AG09309 (cell line): ENCODE data around the gene PLCL2.

Experiments
- DNase-seq: peaks from one replicate; pipeline ENCODE4 v3.0.0-alpha.2; 2010; ENCODE audit warnings: low read depth
- H3K4me3 ChIP-seq: 2 replicates; pipeline ENCODE4 v1.5.1; 2011; ENCODE audit warnings: mild to moderate bottlenecking, low read depth, low read length, moderate library complexity; ENCODE audit not compliant: control insufficient read depth
- TF ChIP-seq, protein P1 (sequence below): IDR thresholded peaks from 2 replicates; pipeline ENCODE4 v1.5.1; 2011; ENCODE audit warnings: mild to moderate bottlenecking, low read depth, low read length, inconsistent platforms; ENCODE audit not compliant: insufficient read depth, control insufficient read depth; ENCODE audit errors: missing control alignments

Gene PLCL2

DNA sequence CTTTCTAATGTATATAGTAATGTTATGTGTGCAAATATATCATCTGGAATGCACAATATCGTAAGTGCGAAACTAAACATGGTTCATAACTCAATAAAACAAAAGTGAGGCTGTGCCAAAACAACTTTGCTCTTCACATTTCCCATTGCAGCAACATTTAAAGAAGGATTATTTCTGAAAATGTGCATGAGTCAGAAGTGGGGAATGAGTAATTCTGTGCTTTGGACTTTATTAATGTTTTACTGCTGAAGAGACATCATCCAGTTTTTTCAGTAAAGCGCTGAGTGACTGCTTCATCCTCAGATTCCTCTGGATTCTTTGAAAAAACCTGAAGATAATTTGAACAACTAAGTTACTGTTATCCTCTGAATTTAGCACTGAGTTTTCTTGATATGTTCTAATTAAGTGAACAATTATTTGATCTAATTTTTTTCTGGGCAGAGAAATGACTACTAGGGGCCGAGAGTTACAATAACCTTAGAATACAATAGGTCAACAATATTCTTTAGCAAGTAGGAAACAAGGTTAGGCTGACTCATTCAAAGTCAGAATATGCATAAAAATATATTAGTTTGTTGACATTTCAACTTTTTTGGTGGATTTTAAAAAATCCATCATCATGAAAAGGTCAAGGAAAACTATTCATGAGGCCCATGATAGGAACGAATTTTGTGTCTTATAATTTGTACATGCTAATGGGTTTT is 20.0 kb upstream of the PLCL2 start:
- TF ChIP-seq, protein P1, sequence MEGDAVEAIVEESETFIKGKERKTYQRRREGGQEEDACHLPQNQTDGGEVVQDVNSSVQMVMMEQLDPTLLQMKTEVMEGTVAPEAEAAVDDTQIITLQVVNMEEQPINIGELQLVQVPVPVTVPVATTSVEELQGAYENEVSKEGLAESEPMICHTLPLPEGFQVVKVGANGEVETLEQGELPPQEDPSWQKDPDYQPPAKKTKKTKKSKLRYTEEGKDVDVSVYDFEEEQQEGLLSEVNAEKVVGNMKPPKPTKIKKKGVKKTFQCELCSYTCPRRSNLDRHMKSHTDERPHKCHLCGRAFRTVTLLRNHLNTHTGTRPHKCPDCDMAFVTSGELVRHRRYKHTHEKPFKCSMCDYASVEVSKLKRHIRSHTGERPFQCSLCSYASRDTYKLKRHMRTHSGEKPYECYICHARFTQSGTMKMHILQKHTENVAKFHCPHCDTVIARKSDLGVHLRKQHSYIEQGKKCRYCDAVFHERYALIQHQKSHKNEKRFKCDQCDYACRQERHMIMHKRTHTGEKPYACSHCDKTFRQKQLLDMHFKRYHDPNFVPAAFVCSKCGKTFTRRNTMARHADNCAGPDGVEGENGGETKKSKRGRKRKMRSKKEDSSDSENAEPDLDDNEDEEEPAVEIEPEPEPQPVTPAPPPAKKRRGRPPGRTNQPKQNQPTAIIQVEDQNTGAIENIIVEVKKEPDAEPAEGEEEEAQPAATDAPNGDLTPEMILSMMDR = no peak
- H3K4me3 ChIP-seq = no peak overlapping the region
- DNase-seq = peak; percentile 61

DNA sequence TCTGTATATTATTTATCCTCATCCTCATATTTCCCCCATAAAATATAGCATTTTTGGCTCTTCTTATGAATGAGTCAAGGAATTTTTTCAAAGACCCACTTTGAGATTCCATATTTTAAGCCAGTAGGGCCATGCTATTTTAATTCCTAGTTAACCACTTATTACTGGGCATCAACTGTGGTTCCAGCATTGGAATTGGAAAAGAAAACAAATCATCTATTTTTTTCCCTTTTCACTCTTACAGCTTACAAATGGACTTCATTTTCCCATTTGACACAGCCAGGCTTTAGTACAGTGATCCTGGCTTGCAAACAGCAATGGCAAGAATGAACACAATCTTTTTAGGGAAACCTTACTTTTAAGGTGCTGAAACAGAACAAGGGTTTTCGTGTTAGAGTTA is 19.4 kb upstream of the PLCL2 start:
- TF ChIP-seq, protein P1 = no peak
- H3K4me3 ChIP-seq = no peak overlapping the region
- no peak for DNase-seq

DNA sequence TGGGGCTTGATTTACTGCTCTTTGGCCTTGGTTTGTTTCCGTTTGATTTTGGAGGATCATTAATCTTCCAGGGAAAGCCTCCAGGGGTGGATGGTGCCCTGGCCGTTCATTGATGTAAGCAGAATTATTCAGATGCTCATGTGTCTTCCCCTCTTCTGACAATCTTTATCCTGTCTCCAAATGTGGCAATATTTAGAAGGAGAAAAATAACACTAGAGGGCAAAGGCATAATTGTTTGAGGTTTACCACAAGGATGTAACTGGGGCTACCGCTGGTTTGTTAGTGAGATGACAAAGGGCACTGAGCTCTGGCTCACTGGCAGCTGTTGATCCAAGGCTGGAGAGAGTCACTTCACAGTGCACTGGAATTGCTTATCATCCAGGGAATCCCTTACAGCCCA is 18.2 kb upstream of the PLCL2 start:
- TF ChIP-seq, protein P1 = no peak
- DNase-seq = peak; percentile 61
- no peak overlapping the region for H3K4me3 ChIP-seq

DNA sequence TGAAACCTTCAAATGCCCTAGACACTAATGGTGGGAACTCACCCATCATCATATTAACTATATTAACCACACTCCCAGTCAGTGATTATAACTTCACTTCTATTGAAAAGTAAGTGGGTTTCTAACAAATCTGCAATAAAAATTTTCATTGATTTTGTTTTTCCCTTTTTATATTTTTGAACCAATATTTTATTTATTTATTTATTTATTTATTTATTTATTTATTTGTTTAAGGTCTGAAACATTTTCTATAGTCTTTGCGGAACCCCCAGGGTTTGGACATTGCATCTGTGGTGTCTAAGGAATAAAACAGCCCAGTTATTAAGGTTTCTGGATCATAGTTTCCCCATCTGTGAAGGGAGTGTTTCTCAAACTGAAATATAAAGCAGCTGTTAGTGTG is 16.2 kb upstream of the PLCL2 start:
- no peak overlapping the region for H3K4me3 ChIP-seq
- no peak for DNase-seq
- TF ChIP-seq, protein P1 = no peak

DNA sequence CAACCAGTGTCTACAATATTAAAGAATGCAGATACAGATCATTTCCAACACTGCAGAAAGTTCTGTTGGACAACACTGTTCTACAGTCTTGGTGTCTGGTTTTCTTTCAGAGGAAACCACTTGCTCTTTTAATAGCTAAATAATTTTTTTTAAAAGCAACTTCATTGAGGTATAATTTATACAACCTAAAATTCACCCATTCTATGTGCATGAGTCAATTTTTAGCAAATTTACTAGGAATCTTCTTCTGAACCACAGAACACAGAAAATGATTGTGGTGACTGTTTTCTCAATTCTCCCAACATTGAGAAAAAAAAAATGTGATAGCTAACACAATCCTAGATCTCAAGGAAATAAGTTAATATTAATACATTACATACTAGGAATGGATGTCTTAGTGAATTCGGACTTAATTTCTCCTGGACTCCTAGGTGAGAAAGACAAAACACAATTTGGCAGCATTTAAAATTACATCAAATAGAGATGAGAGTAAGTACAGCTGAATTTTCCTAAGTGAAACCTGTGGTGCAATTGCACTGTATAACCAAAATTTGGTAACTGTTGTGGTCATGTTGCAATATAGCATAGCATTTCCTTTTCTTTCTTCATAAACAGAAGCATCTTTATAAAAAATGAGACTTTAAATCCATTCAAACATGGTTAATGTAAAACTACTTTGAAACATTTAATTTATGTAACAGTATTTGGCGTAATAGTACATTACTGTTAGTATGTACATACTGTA is 15.3 kb upstream of the PLCL2 start:
- no peak overlapping the region for H3K4me3 ChIP-seq

DNA sequence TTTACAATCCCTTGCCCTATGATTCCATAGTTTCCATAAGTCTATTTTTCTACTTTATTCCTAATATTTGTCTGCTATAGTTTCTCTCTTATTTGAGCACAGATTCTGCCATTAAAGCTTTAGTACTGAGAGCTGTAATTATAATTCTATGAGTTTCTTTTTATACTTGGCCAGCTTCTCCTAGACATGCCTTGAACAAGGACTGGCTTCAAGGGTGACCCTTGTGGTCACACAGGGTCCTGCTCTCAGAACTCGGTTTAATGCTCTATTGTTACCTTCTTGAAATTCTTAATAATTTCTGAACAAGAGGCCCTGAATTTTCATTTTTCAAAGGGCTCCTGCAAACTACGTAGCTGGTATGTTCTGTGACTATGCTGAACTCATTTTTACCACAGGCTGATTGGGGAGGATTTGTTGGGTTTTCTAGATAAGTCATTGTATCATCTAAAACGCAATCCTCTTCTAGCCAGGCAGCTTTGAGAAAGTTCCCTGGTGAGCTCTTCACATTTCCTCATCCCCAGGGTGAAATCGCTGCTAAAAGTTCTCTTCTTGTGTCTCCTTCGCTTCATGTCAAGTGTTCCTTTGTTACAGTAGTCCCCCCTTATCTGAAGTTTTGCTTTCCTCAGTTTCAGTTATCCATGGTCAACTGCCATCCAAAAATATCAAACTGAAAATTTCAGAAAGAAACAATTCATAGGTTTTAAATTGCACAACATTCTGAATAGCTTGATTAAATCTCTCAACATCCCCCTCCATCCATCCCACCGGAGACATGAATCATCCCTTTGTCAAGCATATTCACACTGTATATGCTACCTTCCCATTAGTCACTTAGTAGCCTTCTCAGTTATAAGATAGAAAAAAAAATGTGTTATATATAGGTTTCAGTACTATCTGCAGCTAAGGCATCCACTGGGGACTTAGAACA is 12.6 kb upstream of the PLCL2 start:
- no peak for DNase-seq
- H3K4me3 ChIP-seq = no peak overlapping the region
- TF ChIP-seq, protein P1 = no peak

More for the DNA sequence above, 15.3 kb upstream of the PLCL2 start:
- TF ChIP-seq, protein P1 = no peak
- no peak for DNase-seq
